HepG2 (cell line): ENCODE results near the gene GTF2F1. TPM values are rescaled to one million over a fixed set of nuclear protein-coding genes. Genes with fewer than 3 reads are reported as not detected.

Experiments
- ARNT2 ChIP-seq: sonication (generic); formaldehyde crosslinking; IDR thresholded peaks from 2 replicates; pipeline ENCODE4 v1.8.0; 2022; ENCODE audit warnings: mild to moderate bottlenecking, low read depth, missing genetic modification reagents, moderate library complexity
- ATM ChIP-seq: fragments of 450-650 bp; IDR thresholded peaks from 2 replicates; pipeline ENCODE4 v1.7.1; 2017; ENCODE audit warnings: mild to moderate bottlenecking, borderline replicate concordance
- DNMT3B ChIP-seq: conservative IDR thresholded peaks from 2 replicates; pipeline ENCODE4 v1.6.1; 2016; ENCODE audit warnings: missing biosample characterization, control low read depth
- DR1 ChIP-seq: sonication (generic); formaldehyde crosslinking; IDR thresholded peaks from 2 replicates; pipeline ENCODE4 v1.8.0; 2021; ENCODE audit warnings: mild to moderate bottlenecking, missing genetic modification reagents, inconsistent platforms
- FOXK1 ChIP-seq: sonication (generic); formaldehyde crosslinking; IDR thresholded peaks from 2 replicates; pipeline ENCODE4 v1.4.0; 2020; ENCODE audit warnings: low read depth, missing genetic modification reagents, borderline replicate concordance
- KLF15 ChIP-seq: sonication (generic); formaldehyde crosslinking; IDR thresholded peaks from 2 replicates; pipeline ENCODE4 v1.8.1; 2023; ENCODE audit warnings: borderline replicate concordance, mild to moderate bottlenecking, inconsistent platforms, missing genetic modification reagents, mixed read lengths
- SRSF1 ChIP-seq: fragments of 200-400 bp; formaldehyde crosslinking; optimal IDR thresholded peaks from 2 replicates; pipeline ENCODE3; 2017; ENCODE audit warnings: mild to moderate bottlenecking, low read depth, low read length, moderate library complexity
- THAP7 ChIP-seq: sonication (generic); formaldehyde crosslinking; IDR thresholded peaks from 2 replicates; pipeline ENCODE4 v1.8.1; 2023; ENCODE audit warnings: mild to moderate bottlenecking, missing genetic modification reagents
- ZBTB8A ChIP-seq: sonication (generic); formaldehyde crosslinking; IDR thresholded peaks from 2 replicates; pipeline ENCODE4 v1.4.0; 2020; ENCODE audit warnings: mild to moderate bottlenecking, low read depth, missing genetic modification reagents, borderline replicate concordance
- ZFX ChIP-seq: sonication (generic); formaldehyde crosslinking; IDR thresholded peaks from 2 replicates; pipeline ENCODE4 v1.4.0; 2020; ENCODE audit warnings: mild to moderate bottlenecking, low read depth, missing genetic modification reagents, moderate library complexity
- ZNF282 ChIP-seq: fragments of 450-650 bp; IDR thresholded peaks from 2 replicates; pipeline ENCODE4 v1.6.1; 2018; ENCODE audit not compliant: partially characterized antibody
- ZNF331 ChIP-seq: sonication (generic); formaldehyde crosslinking; IDR thresholded peaks from 2 replicates; pipeline ENCODE4 v1.4.0; 2020; ENCODE audit warnings: missing genetic modification reagents
- ZNF44 ChIP-seq: sonication (generic); formaldehyde crosslinking; IDR thresholded peaks from 2 replicates; pipeline ENCODE4 v1.5.1; 2020; ENCODE audit warnings: mild to moderate bottlenecking, missing genetic modification reagents
- ZNF552 ChIP-seq: sonication (generic); formaldehyde crosslinking; IDR thresholded peaks from 2 replicates; pipeline ENCODE4 v1.9.0; 2022; ENCODE audit warnings: missing genetic modification reagents, mild to moderate bottlenecking, borderline replicate concordance
- ZNF670 ChIP-seq: sonication (generic); formaldehyde crosslinking; IDR thresholded peaks from 2 replicates; pipeline ENCODE4 v1.8.0; 2022; ENCODE audit warnings: mild to moderate bottlenecking, missing genetic modification reagents, borderline replicate concordance
- ZNF709 ChIP-seq: sonication (generic); formaldehyde crosslinking; IDR thresholded peaks from 2 replicates; pipeline ENCODE4 v1.5.0; 2020; ENCODE audit warnings: mild to moderate bottlenecking, missing genetic modification reagents
- polyA plus RNA-seq, 8 experiments: library from polyadenylated mRNA; depleted of rRNA in 3 of 8; stranded (reverse) in 7 of 8; unstranded in 1 of 8; fragments of >200 nt; fragmentation: Illumina TruSeq in 4 of 8; extraction: Trizol in 4 of 8; gene quantifications; 2 replicates each; pipeline versions ENCODE4 v1.2.1 to v1.2.3, GENCODE V29; 2011 to 2016; ENCODE audit warnings: low read depth in 4 of 8, missing spikeins in 1 of 8, mixed read lengths in 1 of 8; ENCODE audit not compliant: insufficient read depth in 1 of 8
- total RNA-seq, 5 experiments: library from RNA; depleted of rRNA; stranded (reverse); fragments of >200 nt; fragmentation: Illumina TruSeq; extraction: Trizol; gene quantifications; 2 replicates each; pipeline ENCODE4 v1.2.3, GENCODE V29; 2016; ENCODE audit warnings: low read depth in 1 of 5
- TF ChIP-seq, protein P1 (sequence below): sonication (generic); formaldehyde crosslinking; IDR thresholded peaks from 2 replicates; pipeline ENCODE4 v1.4.0; 2020; ENCODE audit warnings: mild to moderate bottlenecking, missing genetic modification reagents
- TF ChIP-seq, protein P2 (sequence below): sonication (generic); formaldehyde crosslinking; IDR thresholded peaks from 2 replicates; pipeline ENCODE4 v1.4.0; 2020; ENCODE audit warnings: missing genetic modification reagents

Gene GTF2F1
- total and polyA plus RNA-seq, 2 of the 13 experiments (the other 11 are each of a cell fraction or from before 2014, with no cell fraction given), result 27.8 to 34.1 TPM

DNA sequence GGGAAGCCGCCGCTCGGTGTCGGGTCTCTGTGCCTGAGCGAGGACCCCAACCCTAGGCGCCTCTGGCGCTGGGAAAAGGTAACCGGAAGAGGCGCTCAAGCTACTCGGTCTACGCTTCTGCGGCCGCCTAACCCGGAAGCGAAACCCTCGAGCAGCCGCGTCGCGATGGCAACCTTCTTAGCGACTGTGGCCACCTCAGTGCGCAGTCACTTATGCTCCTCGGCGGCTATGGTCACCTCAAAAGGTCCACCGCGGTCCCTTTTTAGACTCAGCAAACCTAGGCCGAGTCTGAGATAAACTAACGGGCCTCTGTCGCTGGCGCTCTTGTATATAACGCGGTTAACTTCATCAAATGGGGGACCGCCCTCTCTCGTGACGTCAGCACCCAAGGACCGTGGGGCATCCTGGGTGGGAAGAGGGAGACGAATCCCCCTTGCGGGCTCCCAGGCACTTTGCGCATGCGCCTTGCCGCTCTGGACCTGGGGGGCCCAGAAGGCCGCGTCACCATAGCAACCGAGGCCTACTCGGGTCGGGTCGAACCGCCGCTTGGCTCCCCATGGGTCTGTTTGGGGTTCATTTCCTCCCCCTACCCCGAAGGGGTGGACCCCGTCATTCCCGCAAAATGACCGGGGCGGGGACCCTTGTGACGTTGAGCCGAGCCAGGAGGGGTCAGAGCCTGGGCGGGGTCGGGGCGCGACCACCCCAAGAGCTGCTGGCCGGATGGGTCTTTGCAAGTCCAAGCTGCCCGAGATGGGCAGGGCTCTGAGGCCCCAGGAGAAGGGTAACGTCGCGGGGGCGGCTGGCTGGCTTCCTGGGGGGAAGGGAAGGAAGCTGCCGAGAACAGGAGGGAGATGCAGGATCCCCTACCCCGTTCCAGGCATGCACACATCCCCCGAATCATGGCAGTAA lies at the start of gene GTF2F1 (continued):
- TF ChIP-seq, protein P1, sequence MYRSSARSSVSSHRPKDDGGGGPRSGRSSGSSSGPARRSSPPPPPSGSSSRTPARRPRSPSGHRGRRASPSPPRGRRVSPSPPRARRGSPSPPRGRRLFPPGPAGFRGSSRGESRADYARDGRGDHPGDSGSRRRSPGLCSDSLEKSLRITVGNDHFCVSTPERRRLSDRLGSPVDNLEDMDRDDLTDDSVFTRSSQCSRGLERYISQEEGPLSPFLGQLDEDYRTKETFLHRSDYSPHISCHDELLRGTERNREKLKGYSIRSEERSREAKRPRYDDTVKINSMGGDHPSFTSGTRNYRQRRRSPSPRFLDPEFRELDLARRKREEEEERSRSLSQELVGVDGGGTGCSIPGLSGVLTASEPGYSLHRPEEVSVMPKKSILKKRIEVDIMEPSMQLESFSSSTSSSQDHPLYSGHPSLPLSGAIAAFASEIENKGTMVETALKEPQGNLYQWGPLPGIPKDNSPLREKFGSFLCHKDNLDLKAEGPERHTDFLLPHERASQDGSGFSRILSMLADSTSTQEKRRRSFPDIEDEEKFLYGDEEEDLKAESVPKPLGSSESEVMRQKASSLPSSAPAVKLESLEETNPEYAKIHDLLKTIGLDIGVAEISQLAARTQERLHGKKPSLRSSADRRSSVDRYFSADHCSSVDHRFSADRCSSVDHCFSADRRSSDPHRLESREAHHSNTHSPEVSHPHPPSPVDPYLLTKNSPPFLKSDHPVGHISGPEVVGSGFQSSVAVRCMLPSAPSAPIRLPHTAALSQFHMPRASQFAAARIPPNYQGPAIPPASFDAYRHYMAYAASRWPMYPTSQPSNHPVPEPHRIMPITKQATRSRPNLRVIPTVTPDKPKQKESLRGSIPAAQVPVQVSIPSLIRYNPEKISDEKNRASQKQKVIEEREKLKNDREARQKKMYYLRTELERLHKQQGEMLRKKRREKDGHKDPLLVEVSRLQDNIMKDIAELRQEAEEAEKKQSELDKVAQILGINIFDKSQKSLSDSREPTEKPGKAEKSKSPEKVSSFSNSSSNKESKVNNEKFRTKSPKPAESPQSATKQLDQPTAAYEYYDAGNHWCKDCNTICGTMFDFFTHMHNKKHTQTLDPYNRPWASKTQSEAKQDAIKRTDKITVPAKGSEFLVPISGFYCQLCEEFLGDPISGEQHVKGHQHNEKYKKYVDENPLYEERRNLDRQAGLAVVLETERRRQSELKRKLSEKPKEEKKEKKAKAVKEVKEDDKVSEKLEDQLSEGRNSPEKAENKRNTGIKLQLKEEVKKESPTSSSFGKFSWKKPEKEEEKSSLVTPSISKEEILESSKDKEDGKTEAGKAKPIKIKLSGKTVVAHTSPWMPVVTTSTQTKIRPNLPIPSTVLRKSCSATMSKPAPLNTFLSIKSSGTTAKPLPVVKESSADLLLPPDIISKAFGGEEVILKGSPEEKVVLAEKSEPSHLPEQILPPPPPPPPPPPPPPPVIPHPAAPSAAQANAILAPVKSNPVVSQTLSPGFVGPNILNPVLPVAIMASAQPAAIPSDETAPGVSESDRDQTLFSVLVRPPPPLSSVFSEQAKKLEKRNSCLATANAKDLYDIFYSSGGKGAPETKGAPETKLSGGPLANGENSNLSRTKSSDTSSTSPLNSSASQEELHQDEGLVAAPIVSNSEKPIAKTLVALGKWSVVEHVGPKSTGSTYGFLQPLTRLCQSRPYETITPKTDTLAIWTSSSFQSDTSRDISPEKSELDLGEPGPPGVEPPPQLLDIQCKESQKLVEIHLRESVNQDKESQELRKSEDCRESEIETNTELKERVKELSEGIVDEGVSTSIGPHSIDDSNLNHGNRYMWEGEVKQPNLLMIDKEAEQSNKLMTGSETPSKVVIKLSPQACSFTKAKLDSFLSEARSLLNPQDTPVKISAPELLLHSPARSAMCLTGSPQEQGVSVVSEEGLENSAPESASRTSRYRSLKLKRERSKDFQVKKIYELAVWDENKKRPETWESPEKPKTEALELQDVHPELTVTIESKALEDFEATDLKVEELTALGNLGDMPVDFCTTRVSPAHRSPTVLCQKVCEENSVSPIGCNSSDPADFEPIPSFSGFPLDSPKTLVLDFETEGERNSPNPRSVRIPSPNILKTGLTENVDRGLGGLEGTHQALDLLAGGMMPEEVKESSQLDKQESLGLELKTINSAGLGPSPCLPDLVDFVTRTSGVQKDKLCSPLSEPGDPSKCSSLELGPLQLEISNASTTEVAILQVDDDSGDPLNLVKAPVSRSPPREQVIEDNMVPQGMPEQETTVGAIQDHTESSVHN (CRISPR knock-in tag), result no peak
- TF ChIP-seq ARNT2 (CRISPR knock-in tag), result no peak
- no peak for TF ChIP-seq ATM
- TF ChIP-seq DNMT3B (CRISPR knock-in tag), result no peak
- TF ChIP-seq ZNF44, result no peak
- no peak for TF ChIP-seq ZNF331 (CRISPR knock-in tag)
- TF ChIP-seq, protein P2, sequence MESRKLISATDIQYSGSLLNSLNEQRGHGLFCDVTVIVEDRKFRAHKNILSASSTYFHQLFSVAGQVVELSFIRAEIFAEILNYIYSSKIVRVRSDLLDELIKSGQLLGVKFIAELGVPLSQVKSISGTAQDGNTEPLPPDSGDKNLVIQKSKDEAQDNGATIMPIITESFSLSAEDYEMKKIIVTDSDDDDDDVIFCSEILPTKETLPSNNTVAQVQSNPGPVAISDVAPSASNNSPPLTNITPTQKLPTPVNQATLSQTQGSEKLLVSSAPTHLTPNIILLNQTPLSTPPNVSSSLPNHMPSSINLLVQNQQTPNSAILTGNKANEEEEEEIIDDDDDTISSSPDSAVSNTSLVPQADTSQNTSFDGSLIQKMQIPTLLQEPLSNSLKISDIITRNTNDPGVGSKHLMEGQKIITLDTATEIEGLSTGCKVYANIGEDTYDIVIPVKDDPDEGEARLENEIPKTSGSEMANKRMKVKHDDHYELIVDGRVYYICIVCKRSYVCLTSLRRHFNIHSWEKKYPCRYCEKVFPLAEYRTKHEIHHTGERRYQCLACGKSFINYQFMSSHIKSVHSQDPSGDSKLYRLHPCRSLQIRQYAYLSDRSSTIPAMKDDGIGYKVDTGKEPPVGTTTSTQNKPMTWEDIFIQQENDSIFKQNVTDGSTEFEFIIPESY (CRISPR knock-in tag), result no peak
- peak; percentile 54; the same call in 1 of the 2 replicates for TF ChIP-seq ZNF552 (CRISPR knock-in tag)
- TF ChIP-seq ZNF709 (CRISPR knock-in tag), result 0 out of 2 replicates have a peak, but pooled peaks have one; percentile 58
- TF ChIP-seq FOXK1 (CRISPR knock-in tag), result peak; percentile 65; the same call in 1 of the 2 replicates
- no peak for TF ChIP-seq ZNF282
- peak; percentile 94 for TF ChIP-seq ZFX
- TF ChIP-seq THAP7 (CRISPR knock-in tag), result peak; percentile 27; the same call in 1 of the 2 replicates
- peak; percentile 31; the same call in 1 of the 2 replicates for TF ChIP-seq DR1
- TF ChIP-seq KLF15 (CRISPR knock-in tag), result no peak
- 0 out of 2 replicates have a peak, but pooled peaks have one; percentile 54 for TF ChIP-seq ZNF670 (CRISPR knock-in tag)
- TF ChIP-seq SRSF1, result peak; percentile 78
- no peak for TF ChIP-seq ZBTB8A (CRISPR knock-in tag)
